B cell (primary cell): ENCODE data around the gene GGT7.

ENCODE experiments used
- EZH2 ChIP-seq: IDR thresholded peaks from 2 replicates; pipeline ENCODE4 v1.6.1; 2012; ENCODE audit warnings: borderline replicate concordance, low read depth, mild to moderate bottlenecking, moderate library complexity, low read length; ENCODE audit not compliant: insufficient read depth, poor library complexity, severe bottlenecking
- TF ChIP-seq, protein P1 (sequence below): fragments of 200-600 bp; IDR thresholded peaks from one replicate; pipeline ENCODE4 v1.8.0; 2022; ENCODE audit warnings: antibody characterized with exemption, mild to moderate bottlenecking

DNA sequence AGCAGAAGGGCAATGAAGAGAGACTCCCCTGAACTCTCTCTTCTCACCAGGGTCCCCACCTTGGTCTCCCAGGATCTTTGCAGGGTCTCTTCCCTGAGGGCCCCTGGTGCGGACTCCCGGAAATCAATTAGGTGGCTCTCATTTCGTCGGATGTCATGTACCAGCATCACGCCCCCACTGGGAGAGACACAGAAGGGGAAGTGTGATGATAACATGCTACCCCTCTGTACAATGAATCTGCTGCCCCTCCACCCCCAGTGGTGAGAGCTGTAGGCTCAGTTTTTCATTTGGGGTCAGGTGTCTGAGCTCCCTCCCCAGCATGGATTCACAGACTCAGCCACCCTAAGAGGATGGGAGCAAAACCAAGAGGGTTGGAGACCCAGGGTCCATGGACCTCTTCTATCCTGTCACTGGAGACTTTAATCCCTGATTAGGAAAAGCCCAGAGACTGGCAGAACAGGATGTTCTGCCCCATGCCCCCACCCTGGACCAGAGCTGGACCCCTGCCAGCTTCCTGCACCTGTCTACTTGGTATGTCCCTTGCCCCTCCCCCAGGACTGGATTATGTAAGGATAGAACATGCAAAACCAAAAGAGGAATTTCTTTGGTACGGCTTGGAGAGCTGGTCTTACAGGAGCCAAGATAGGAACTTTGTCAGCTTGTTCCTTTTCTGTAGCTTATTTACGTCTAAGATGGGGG, 11.1 kb downstream of the GGT7 start:
- TF ChIP-seq, protein P1, sequence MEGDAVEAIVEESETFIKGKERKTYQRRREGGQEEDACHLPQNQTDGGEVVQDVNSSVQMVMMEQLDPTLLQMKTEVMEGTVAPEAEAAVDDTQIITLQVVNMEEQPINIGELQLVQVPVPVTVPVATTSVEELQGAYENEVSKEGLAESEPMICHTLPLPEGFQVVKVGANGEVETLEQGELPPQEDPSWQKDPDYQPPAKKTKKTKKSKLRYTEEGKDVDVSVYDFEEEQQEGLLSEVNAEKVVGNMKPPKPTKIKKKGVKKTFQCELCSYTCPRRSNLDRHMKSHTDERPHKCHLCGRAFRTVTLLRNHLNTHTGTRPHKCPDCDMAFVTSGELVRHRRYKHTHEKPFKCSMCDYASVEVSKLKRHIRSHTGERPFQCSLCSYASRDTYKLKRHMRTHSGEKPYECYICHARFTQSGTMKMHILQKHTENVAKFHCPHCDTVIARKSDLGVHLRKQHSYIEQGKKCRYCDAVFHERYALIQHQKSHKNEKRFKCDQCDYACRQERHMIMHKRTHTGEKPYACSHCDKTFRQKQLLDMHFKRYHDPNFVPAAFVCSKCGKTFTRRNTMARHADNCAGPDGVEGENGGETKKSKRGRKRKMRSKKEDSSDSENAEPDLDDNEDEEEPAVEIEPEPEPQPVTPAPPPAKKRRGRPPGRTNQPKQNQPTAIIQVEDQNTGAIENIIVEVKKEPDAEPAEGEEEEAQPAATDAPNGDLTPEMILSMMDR = no peak
- no peak for TF ChIP-seq EZH2
